HG03135 (cell line): Measurements from ENCODE around the gene MYPOP.

Experiments used
- ATAC-seq: cut with Tn5 transposase; IDR thresholded peaks from one replicate; pipeline ENCODE4 v1.9.1; 2021; ENCODE audit warnings: mild to moderate bottlenecking, moderate library complexity; ENCODE audit not compliant: unreplicated experiment

MYPOP gene

GRCh38 chr19:45865269-45865948, 37.0 kb downstream of the MYPOP start:
- ATAC-seq = no peak

GRCh38 chr19:45864629-45865082, 37.8 kb downstream of the MYPOP start:
- no peak for ATAC-seq

GRCh38 chr19:45863840-45864628, 38.4 kb downstream of the MYPOP start, which contains the start of gene FOXA3:
TSS of gene FOXA3 (plus strand) at chr19:45864326. CDS start at chr19:45864457, 131 bp downstream.
- ATAC-seq = no peak

- ATAC-seq = no peak
These were observed 39.0 kb downstream of the MYPOP start for GRCh38 chr19:45863335-45863839.

- peak; percentile 87 for ATAC-seq
These were observed 39.7 kb downstream of the MYPOP start, which contains the start of gene SYMPK for GRCh38 chr19:45862564-45863334. TSS of gene SYMPK (minus strand) at chr19:45863147. CDS start at chr19:45854495, 8,652 bp downstream.

- no peak for ATAC-seq
These were observed 40.2 kb downstream of the MYPOP start for GRCh38 chr19:45862271-45862563.

GRCh38 chr19:45860359-45861259, 41.8 kb downstream of the MYPOP start:
- ATAC-seq = no peak

GRCh38 chr19:45854167-45854778, 48.1 kb downstream of the MYPOP start:
- no peak for ATAC-seq

GRCh38 chr19:45852983-45853382, 49.4 kb downstream of the MYPOP start:
- ATAC-seq = no peak

- no peak for ATAC-seq
These were observed 50.2 kb downstream of the MYPOP start for GRCh38 chr19:45852145-45852750.

- no peak for ATAC-seq
These were observed 53.5 kb downstream of the MYPOP start for GRCh38 chr19:45848922-45849321.

GRCh38 chr19:45847663-45848062, 54.8 kb downstream of the MYPOP start:
- ATAC-seq = no peak

- ATAC-seq = no peak
These were observed 60.2 kb downstream of the MYPOP start for GRCh38 chr19:45842198-45842597.
